GM23248 (cell line): Measurements from ENCODE around the gene R3HDM4. TPM values are rescaled to one million over a fixed set of nuclear protein-coding genes. Genes with fewer than 3 reads are reported as not detected.

Experiments used
- DNase-seq: peaks from one replicate; pipeline ENCODE4 v3.0.0-alpha.2; 2015
- H2AFZ ChIP-seq: fragments of 200-600 bp; sonication (generic); 2 replicates; pipeline ENCODE4 v1.6.1; 2016; ENCODE audit warnings: antibody characterized with exemption
- H3F3A ChIP-seq: fragments of 200-600 bp; sonication (generic); 2 replicates; pipeline ENCODE4 v1.6.1; 2016; ENCODE audit warnings: mild to moderate bottlenecking, antibody characterized with exemption, mixed run types; ENCODE audit not compliant: insufficient read depth
- H3K27ac ChIP-seq: fragments of 200-600 bp; sonication (generic); 2 replicates; pipeline ENCODE4 v1.5.1; 2016; ENCODE audit warnings: mild to moderate bottlenecking
- H3K27me3 ChIP-seq: fragments of 200-600 bp; sonication (generic); replicated peaks from 2 replicates; pipeline ENCODE4 v1.6.1; 2016; ENCODE audit warnings: mild to moderate bottlenecking; ENCODE audit not compliant: insufficient read depth
- H3K36me3 ChIP-seq: fragments of 200-600 bp; sonication (generic); 2 replicates; pipeline ENCODE4 v1.6.1; 2016; ENCODE audit warnings: low read depth, mild to moderate bottlenecking
- H3K4me1 ChIP-seq: fragments of 200-600 bp; sonication (generic); 2 replicates; pipeline ENCODE4 v1.6.1; 2016; ENCODE audit warnings: mild to moderate bottlenecking; ENCODE audit not compliant: insufficient read depth
- H3K4me2 ChIP-seq: fragments of 200-600 bp; sonication (generic); one replicate; pipeline ENCODE4 v1.6.1; 2016; ENCODE audit warnings: mild to moderate bottlenecking; ENCODE audit not compliant: unreplicated experiment
- H3K4me3 ChIP-seq: fragments of 200-600 bp; sonication (generic); 2 replicates; pipeline ENCODE4 v1.5.1; 2016; ENCODE audit warnings: mild to moderate bottlenecking
- H3K79me2 ChIP-seq: fragments of 200-600 bp; sonication (generic); 2 replicates; pipeline ENCODE4 v1.6.1; 2016; ENCODE audit warnings: mild to moderate bottlenecking; ENCODE audit not compliant: insufficient read depth
- H3K9ac ChIP-seq: fragments of 200-600 bp; sonication (generic); 2 replicates; pipeline ENCODE4 v1.6.1; 2016; ENCODE audit warnings: mild to moderate bottlenecking
- H3K9me2 ChIP-seq: fragments of 200-600 bp; sonication (generic); 2 replicates; pipeline ENCODE4 v1.6.1; 2016; ENCODE audit warnings: mixed run types, mild to moderate bottlenecking, moderate library complexity; ENCODE audit not compliant: insufficient read depth
- H3K9me3 ChIP-seq: fragments of 200-600 bp; sonication (generic); one replicate; pipeline ENCODE4 v1.6.1; 2017; ENCODE audit warnings: low read depth
- H4K20me1 ChIP-seq: fragments of 200-600 bp; sonication (generic); 2 replicates; pipeline ENCODE4 v1.6.0; 2016; ENCODE audit not compliant: insufficient read depth
- EZH2 ChIP-seq: fragments of 200-600 bp; sonication (generic); IDR thresholded peaks from 2 replicates; pipeline ENCODE4 v1.6.1; 2018; ENCODE audit warnings: antibody characterized with exemption, mild to moderate bottlenecking; ENCODE audit not compliant: insufficient read depth, poor library complexity, severe bottlenecking
- EZH2phosphoT487 ChIP-seq: fragments of 200-600 bp; sonication (generic); IDR thresholded peaks from 2 replicates; pipeline ENCODE4 v1.6.1; 2018; ENCODE audit warnings: antibody characterized with exemption, moderate library complexity, mild to moderate bottlenecking, low read depth; ENCODE audit not compliant: insufficient read depth
- WGBS, 2 experiments: methylation state at CpG; one replicate each; pipeline ENCODE4 v1.1.6; 2015 to 2017; ENCODE audit warnings: low lambda C conversion rate in 2 of 2, low coverage in 1 of 2; ENCODE audit errors: missing lambda C conversion rate in 2 of 2; 5-methylcytosine and 5-hydroxymethylcytosine counted together
- in situ Hi-C: fragments of 300-500 bp; cut with MboI; formaldehyde crosslinking; loops from 2 replicates; pipeline ENCODE4 v1.15.0; 2020
- polyA plus RNA-seq: library from polyadenylated mRNA; unstranded; fragments of >200 nt; fragmentation: Nextera tagmentation; extraction: Ambion mirVana; gene quantifications from 2 replicates; pipeline ENCODE4 v1.2.1, GENCODE V29; 2016
- total RNA-seq: library from RNA; depleted of rRNA; stranded (reverse); fragments of >200 nt; shearing (Covaris generic); gene quantifications from 2 replicates; pipeline ENCODE4 v1.2.3, GENCODE V29; 2014

The R3HDM4 gene
- total and polyA plus RNA-seq, 2 experiments from 2014 or later: 50.9 to 52.7 TPM

DNA sequence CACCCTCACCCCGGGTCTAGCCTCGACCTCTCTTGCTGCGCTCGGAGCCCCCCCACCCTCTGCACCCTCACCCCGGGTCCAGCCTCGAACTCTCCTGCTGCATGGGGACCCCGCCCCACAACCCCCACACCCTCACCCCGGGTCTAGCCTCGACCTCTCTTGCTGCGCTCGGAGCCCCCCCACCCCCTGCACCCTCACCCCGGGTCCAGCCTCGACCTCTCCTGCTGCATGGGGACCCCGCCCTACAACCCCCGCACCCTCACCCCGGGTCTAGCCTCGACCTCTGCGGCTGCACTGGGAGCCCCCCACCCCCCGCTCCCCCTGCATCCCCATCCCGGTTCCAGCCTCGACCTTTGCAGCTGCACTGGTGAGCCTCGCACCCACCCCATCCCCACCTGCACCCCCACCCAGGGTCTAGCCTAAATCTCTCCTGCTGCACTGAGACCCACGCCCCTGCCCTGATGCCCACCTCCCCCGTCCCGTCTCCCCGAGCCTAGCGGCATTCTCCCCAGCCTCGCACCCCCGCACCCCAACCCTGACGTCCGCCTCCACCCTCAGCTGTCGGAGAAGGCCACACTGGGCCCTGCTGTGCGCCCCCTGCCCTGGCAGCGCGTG lies 51.8 kb downstream of the R3HDM4 start:
- H3K9me3 ChIP-seq: no peaks in the 10 kb centered on the region
- DNase-seq: no peak
- no peaks in the 10 kb centered on the region for H3K27me3 ChIP-seq
- no peaks in the 10 kb centered on the region for H3K79me2 ChIP-seq
- in situ Hi-C loops: no loop called here
- no peaks in the 10 kb centered on the region for H3F3A ChIP-seq
- H3K9ac ChIP-seq: no peak overlapping the region
- H3K27ac ChIP-seq: no peak overlapping the region
- H4K20me1 ChIP-seq: no peaks in the 10 kb centered on the region
- H2AFZ ChIP-seq: no peak overlapping the region
- TF ChIP-seq EZH2phosphoT487 (no peak), EZH2 (no peak)
- H3K9me2 ChIP-seq: no peaks in the 10 kb centered on the region
- no peaks in the 10 kb centered on the region for H3K36me3 ChIP-seq
- H3K4me3 ChIP-seq: no peak overlapping the region
- no peak overlapping the region for H3K4me2 ChIP-seq
- 73 to 88% methylated on average over 8 to 34 of the region's 35 CpGs for WGBS, 2 experiments
- H3K4me1 ChIP-seq: peaks cover 6% of the 10 kb centered on the region

DNA sequence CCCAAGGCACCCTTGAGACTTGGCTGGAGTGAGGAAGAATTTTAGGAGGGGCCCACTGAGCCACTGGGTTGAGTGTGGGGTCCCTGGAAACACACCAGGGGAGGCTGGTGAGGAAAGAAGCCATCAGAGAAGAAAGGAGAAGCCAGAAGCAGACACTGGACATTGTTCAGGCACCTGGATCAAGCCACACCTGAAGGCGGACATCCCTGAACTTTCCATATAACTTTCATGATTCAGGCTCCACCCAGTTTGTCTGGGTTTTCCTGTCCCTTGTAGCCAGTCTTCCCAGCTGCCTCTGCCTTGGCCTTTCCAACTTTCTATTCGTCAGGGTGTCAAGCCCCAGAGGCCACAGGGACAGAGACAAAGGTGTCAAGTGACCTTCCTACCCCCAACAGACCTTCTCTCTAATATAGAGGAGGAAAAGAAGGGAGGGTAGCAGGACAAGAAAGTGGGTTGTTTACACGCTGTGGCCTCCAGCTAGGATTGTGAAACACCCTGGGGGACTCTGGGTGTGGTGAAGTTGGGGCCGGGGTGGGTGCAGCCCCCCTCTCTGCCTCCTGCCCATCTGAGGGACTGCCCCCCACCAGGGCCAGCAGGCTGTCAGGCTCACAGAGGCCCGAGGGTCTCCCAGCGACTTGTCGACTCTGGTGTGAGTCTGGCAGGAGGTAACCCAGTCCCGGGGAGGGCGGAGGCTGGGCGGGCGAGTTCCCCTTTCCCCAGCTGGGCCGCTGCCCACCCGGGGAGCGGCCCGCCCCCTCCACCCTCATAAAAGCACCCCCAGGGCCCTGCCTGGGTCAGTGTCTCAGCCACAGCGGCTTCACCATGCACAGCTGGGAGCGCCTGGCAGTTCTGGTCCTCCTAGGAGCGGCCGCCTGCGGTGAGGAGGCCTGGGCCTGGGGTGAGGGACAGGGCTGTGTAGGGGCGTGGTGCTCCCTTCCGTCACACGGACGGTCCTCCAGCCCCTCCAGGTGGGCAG lies 53.9 kb downstream of the R3HDM4 start, which contains the start of gene CFD:
Gene CFD (plus strand): TSS at position 797 of the 976 bp plus-strand sequence. CDS start 26 bp downstream, at position 823.
- in situ Hi-C loops: no loop called here
- Histone ChIP-seq H2AFZ (peak within 1 kb of the TSS; percentile 50), H3K27me3 (no peaks in the 10 kb centered on the region), H3K36me3 (no peaks in the 10 kb centered on the region), H3F3A (no peaks in the 10 kb centered on the region), H3K9ac (peak within 1 kb of the TSS; percentile 42), H3K4me2 (peak within 1 kb of the TSS; percentile 24), H3K9me2 (no peaks in the 10 kb centered on the region), H3K9me3 (no peaks in the 10 kb centered on the region), H3K4me1 (peaks cover 6% of the 10 kb centered on the region), H3K27ac (no peak within 1 kb of the TSS), H3K79me2 (no peaks in the 10 kb centered on the region), H3K4me3 (peak within 1 kb of the TSS; percentile 43), H4K20me1 (no peaks in the 10 kb centered on the region)
- peak; percentile 36 for DNase-seq
- 15 to 17% methylated on average over 12 to 24 of the region's 24 CpGs for WGBS, 2 experiments
- TF ChIP-seq EZH2 (no peak), EZH2phosphoT487 (no peak)

DNA sequence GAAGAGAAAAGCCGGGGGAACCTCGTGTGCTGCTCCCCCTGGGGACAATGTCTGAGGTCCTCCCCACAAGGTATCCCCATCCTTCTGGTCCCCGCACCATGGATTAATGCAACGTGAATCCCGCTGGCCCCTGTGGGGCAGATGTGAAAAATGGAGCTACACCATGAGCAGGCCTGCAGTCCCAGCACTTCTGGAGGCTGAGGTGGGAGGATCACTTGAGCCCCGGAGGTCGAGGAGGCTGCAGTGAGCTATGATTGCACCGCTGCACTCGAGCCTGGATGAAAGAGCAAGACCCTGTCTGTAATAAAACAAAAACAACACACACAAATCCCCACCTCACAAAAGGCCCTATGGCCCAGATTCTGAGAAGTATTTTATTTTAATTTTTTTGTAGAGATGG lies 54.7 kb downstream of the R3HDM4 start:
- TF ChIP-seq EZH2 (no peak), EZH2phosphoT487 (no peak)
- Histone ChIP-seq H3K36me3 (no peaks in the 10 kb centered on the region), H3K9ac (no peak overlapping the region), H4K20me1 (no peaks in the 10 kb centered on the region), H3K9me3 (no peaks in the 10 kb centered on the region), H3K4me2 (no peak overlapping the region), H3K4me3 (no peak overlapping the region), H3K9me2 (no peaks in the 10 kb centered on the region), H3K27me3 (no peaks in the 10 kb centered on the region), H3K4me1 (peaks cover 6% of the 10 kb centered on the region), H3K79me2 (no peaks in the 10 kb centered on the region), H2AFZ (no peak overlapping the region), H3F3A (no peaks in the 10 kb centered on the region), H3K27ac (no peak overlapping the region)
- WGBS, 2 experiments: 68 to 71% methylated on average over 9 of the region's 9 CpGs
- DNase-seq: no peak
- in situ Hi-C loops: no loop called here

DNA sequence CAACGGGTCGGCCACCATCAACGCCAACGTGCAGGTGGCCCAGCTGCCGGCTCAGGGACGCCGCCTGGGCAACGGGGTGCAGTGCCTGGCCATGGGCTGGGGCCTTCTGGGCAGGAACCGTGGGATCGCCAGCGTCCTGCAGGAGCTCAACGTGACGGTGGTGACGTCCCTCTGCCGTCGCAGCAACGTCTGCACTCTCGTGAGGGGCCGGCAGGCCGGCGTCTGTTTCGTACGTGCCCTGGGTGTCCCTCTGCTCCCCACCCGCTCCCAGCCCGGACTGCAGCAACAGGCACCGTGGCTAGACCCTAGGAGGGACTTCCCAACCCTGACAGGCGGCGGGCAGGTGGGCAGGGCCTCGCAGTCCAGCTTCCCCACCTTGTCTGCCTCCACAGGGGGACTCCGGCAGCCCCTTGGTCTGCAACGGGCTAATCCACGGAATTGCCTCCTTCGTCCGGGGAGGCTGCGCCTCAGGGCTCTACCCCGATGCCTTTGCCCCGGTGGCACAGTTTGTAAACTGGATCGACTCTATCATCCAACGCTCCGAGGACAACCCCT lies 57.4 kb downstream of the R3HDM4 start:
- H3K9me3 ChIP-seq: no peaks in the 10 kb centered on the region
- H3K9ac ChIP-seq: no peak overlapping the region
- H4K20me1 ChIP-seq: no peaks in the 10 kb centered on the region
- no peak for TF ChIP-seq EZH2phosphoT487
- TF ChIP-seq EZH2: no peak
- H3K27ac ChIP-seq: no peak overlapping the region
- no peaks in the 10 kb centered on the region for H3K36me3 ChIP-seq
- in situ Hi-C loops: no loop called here
- peaks cover 10% of the 10 kb centered on the region for H3K4me1 ChIP-seq
- no peaks in the 10 kb centered on the region for H3K9me2 ChIP-seq
- no peaks in the 10 kb centered on the region for H3K79me2 ChIP-seq
- H3K27me3 ChIP-seq: no peaks in the 10 kb centered on the region
- no peak overlapping the region for H3K4me3 ChIP-seq
- H3K4me2 ChIP-seq: no peak overlapping the region
- H2AFZ ChIP-seq: no peak overlapping the region
- no peak for DNase-seq
- WGBS, 2 experiments: 83 to 89% methylated on average over 31 to 40 of the region's 40 CpGs
- no peaks in the 10 kb centered on the region for H3F3A ChIP-seq
